HG03520 (cell line): ENCODE data around the gene PGAP1.

Experiments
- ATAC-seq: cut with Tn5 transposase; IDR thresholded peaks from one replicate; pipeline ENCODE4 v1.9.1; 2021; ENCODE audit warnings: mild to moderate bottlenecking, moderate library complexity; ENCODE audit not compliant: unreplicated experiment

Gene PGAP1

DNA sequence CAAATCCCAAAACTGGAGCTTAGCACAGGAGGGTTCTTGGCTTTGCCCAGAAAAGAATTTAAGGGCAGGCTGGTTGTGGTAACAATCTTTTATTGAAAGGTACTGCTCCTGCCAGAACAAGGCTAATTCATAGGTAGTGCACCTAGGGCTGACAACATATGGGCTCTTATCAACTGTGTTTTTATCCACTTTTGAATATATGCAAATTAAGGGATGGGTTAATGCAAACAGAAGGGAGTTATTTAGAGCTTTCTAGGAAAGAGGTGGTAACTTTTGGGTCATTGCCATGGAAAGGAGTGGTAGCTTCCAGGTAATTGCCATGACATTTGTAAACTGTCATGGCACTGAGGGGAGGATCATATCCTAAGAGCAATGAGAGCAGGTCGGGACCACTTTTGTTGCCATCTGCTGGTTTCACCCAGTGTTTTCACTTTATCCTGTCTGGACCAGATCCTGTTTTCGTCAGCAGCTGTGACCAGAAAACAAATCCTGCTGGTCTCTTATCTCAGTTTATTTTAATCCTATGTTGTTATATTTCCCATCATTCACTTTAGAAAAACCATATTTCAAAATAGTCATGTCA lies 118.3 kb downstream of the PGAP1 start:
- ATAC-seq = no peak

DNA sequence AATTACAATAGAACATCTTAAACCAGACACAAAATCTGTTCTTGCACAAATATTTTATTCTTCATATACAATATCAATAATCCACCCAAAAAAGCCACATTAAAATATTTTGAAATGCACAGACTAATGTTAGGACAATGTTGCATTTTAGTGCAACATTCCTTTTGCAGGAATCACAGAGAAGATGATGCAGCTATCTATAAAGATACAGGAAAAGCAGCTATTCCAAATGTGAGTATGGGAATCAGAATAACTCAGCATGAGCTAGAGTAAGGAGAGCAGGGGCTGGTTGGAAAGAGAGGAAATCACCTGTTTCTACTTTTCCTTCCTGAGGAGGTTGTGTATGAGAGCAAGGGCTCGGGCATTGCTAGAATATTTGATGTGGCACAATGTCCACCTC lies 122.1 kb downstream of the PGAP1 start:
- ATAC-seq = no peak

DNA sequence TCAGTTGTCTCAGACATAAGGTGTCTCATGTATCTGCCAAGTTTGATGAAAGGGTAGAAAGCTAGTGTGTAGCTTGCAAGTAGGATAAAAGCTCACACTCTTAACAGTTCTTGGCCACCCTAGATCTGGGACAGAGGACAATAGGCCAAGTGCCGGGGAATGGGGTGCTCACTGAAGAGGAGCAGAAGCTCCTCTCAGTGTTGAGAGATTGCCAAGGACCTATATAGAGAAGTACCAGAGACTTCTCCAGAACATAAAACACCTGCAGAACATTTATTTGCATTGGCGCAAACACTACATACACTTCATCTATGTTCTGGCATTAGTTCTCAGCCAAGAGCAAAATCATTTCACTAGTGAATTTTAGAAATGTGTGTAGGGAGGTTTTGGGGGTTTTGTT lies 124.1 kb downstream of the PGAP1 start:
- ATAC-seq = no peak

DNA sequence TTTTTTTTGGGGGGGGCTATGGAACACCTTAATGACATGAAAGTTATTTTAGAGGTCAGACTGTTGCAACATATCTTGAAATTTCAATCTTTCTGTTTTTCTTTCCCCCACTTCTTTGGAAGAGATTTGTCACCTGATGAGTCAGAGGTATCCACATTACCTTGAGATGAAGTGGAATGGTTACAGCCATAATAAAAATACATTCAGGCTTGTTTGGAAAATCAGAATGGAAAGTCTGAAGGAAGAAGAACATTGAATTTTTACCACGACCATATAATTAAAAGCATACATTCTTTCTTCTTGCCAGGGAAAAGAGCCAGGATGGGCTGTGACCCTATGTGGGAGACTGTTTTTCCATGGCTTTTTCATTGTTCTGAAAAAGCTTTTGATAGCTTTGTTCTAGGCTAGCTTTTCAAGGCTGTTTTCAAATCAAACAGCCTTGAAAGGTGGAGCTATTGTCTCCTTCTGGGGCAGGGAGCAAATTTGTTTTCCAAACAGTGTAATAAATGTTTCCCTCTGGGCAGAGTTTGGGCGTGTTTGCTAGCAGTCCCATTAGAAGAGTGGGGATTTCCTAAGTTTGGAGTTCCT lies 124.7 kb downstream of the PGAP1 start:
- no peak for ATAC-seq

DNA sequence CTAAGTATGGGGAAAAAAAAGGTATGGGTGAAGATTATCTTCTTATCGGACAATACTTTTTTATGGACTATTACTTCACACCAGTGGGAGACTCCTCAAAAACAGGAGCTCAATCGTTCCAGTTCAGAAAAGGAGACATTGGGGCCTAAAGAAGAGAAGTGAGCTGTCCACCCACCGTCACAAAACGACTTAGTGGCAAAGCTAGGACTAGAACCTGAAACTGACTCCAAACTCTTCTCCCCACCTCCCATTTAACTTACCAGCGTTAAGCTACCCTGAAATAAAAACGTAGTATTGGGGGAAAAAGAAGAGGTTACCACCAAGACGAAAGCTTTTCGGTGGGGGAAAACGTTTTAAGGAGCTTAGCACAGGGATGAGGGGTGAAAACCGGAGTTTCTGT lies 127.5 kb downstream of the PGAP1 start:
- no peak for ATAC-seq

- ATAC-seq = no peak
These were observed 133.6 kb downstream of the PGAP1 start for GRCh38 chr2:196792865-196793264.

DNA sequence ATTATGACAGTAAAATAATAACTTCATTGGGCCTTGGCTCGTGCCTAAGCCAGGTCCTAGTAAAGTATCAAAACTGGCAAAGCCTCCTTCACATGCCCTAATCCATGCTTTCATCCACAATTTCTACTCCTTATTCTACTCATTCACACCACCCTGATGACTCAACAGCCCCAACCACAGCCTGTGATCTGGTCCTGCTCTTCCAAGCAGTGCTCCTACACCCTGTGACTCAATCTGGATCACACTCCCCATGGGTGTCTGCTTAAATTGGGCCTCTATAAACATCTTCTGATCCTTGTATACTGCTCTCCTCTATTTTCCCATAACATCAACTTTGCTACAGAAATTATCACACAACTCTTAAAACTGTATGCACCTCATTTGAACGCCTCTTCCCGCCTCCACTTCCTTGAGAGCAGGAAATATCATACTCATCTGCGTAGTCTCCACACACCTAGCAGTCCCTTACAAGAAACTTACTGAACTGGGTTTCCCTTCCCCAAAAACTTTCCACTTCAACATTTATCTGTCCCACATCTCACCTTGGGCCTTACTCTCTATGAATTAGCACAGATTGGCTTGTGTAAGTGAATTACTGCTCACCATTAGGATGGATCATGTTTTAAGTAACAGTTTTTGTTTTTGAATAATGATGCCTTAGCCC lies 142.9 kb downstream of the PGAP1 start:
- peak; percentile 65 for ATAC-seq
